Breast epithelium (tissue), 4 donors: ENCODE data around the gene FIGNL1. TPM values are rescaled to one million over a fixed set of nuclear protein-coding genes. Genes with fewer than 3 reads are reported as not detected.

Experiments
- DNase-seq, 2 donors: peaks; one replicate each; pipeline ENCODE4 v3.0.0-alpha.2; 2019; ENCODE audit warnings: low spot score in 2 of 2
- H3K27ac ChIP-seq, 2 donors: fragments of 200-600 bp; sonication (generic) in 1 of 2; one replicate each; pipeline ENCODE4 v1.5.1; 2016 to 2019; ENCODE audit warnings: mild to moderate bottlenecking in 1 of 2
- H3K27me3 ChIP-seq, 2 donors: fragments of 200-600 bp; sonication (generic) in 1 of 2; one replicate each; pipeline versions ENCODE4 v1.5.1 to v1.6.0; 2017 to 2019; ENCODE audit warnings: control low read depth in 1 of 2, mild to moderate bottlenecking in 1 of 2
- H3K36me3 ChIP-seq: fragments of 200-600 bp; one replicate; pipeline ENCODE4 v1.5.1; 2019
- H3K4me1 ChIP-seq, 2 donors: fragments of 200-600 bp; sonication (generic); one replicate each; pipeline ENCODE4 v1.5.1; 2016 to 2019; ENCODE audit warnings: control low read depth in 1 of 2
- H3K4me3 ChIP-seq, 3 donors: fragments of 200-600 bp; sonication (generic); 1 replicate in 2 of 3; 2 replicates in 1 of 3; pipeline ENCODE4 v1.5.1; 2016 to 2019; ENCODE audit warnings: mild to moderate bottlenecking in 3 of 3, moderate library complexity in 2 of 3
- H3K9me3 ChIP-seq, 2 donors: fragments of 200-600 bp; sonication (generic) in 1 of 2; one replicate each; pipeline ENCODE4 v1.5.1; 2016 to 2019; ENCODE audit warnings: control low read depth in 1 of 2
- POLR2A ChIP-seq: fragments of 450-650 bp; IDR thresholded peaks from one replicate; pipeline ENCODE4 v1.6.1; 2016; ENCODE audit warnings: antibody characterized with exemption, mild to moderate bottlenecking, moderate library complexity
- POLR2AphosphoS5 ChIP-seq, 3 donors: sonication (generic); formaldehyde crosslinking; IDR thresholded peaks; one replicate each; pipeline ENCODE4 v1.6.1; 2017; ENCODE audit warnings: antibody characterized with exemption in 3 of 3
- intact Hi-C: fragments of 100-400 bp; cut with DNase I; formaldehyde crosslinking; loops from one replicate; pipeline ENCODE4 v1.15.1; 2023; ENCODE audit warnings: low total_unique reads
- total RNA-seq, 3 donors: library from RNA; depleted of rRNA; stranded (reverse); fragments of >200 nt; gene quantifications; one replicate each; pipeline ENCODE4 v1.1.0, GENCODE V29; 2016
- TF ChIP-seq, protein P1 (sequence below), 3 donors: fragments of 450-650 bp; IDR thresholded peaks; one replicate each; pipeline ENCODE4 v1.5.1; 2016 to 2017; ENCODE audit warnings: antibody characterized with exemption in 3 of 3, mild to moderate bottlenecking in 3 of 3, moderate library complexity in 3 of 3

The FIGNL1 gene
- total RNA-seq, 3 donors from 2014 or later, result 10.8 to 13.1 (median 11.7) TPM

DNA sequence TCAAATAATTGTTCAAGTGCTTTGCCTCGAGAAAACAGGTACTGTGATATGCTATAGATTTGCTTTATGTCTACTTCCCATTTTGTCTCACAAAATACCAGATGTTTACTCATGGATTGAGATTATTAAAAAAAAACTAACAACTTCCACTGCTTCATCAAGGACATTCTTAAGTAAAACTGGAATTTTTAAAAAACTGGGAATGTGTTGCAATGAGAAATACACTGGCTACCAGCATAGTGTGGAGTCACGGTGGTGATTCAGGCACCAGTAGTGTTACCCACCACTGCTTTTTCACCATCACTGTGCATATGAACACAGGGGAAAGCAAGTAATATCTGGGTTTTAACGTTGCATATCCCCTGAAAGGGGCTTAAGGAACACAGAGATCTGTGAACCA is 21.2 kb downstream of the FIGNL1 start:
- H3K4me3 ChIP-seq, result no peak overlapping the region
- DNase-seq, result no peak
- TF ChIP-seq POLR2A (no peak), POLR2AphosphoS5 (IDR thresholded peaks at IDR 0.05) (no peak)
- no peaks in the 10 kb centered on the region for H3K9me3 ChIP-seq
- no peaks in the 10 kb centered on the region for H3K36me3 ChIP-seq
- no peaks in the 10 kb centered on the region for H3K4me1 ChIP-seq
- no peaks in the 10 kb centered on the region for H3K27me3 ChIP-seq
- no peak overlapping the region for H3K27ac ChIP-seq
- intact Hi-C loops, result no loop called here

DNA sequence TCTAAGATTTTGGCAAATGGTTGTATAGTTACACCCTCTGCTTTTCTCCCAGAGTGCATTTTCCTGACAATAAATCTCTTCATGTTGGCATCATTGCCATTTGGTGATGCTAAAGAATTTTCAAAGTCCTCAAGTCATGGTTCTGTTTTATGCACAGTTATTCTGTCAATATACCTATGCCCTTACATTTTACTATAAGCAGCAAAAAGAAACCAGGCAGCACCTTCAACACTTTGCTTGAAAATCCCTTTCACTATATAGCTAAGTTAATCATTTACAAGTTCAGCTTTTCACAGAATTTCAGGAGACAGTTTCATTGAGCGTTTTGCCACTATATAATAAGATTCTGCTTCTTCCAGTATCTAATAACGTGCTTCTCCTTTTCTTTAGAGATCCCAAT is 22.6 kb downstream of the FIGNL1 start:
- H3K9me3 ChIP-seq, result no peaks in the 10 kb centered on the region
- no peaks in the 10 kb centered on the region for H3K4me1 ChIP-seq
- no peaks in the 10 kb centered on the region for H3K36me3 ChIP-seq
- no peak overlapping the region for H3K27ac ChIP-seq
- intact Hi-C loops, result no loop called here
- no peak overlapping the region for H3K4me3 ChIP-seq
- TF ChIP-seq, protein P1, sequence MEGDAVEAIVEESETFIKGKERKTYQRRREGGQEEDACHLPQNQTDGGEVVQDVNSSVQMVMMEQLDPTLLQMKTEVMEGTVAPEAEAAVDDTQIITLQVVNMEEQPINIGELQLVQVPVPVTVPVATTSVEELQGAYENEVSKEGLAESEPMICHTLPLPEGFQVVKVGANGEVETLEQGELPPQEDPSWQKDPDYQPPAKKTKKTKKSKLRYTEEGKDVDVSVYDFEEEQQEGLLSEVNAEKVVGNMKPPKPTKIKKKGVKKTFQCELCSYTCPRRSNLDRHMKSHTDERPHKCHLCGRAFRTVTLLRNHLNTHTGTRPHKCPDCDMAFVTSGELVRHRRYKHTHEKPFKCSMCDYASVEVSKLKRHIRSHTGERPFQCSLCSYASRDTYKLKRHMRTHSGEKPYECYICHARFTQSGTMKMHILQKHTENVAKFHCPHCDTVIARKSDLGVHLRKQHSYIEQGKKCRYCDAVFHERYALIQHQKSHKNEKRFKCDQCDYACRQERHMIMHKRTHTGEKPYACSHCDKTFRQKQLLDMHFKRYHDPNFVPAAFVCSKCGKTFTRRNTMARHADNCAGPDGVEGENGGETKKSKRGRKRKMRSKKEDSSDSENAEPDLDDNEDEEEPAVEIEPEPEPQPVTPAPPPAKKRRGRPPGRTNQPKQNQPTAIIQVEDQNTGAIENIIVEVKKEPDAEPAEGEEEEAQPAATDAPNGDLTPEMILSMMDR (IDR thresholded peaks at IDR 0.05), result no peak
- TF ChIP-seq POLR2AphosphoS5 (IDR thresholded peaks at IDR 0.05), result no peak
- no peak for TF ChIP-seq POLR2A
- H3K27me3 ChIP-seq, result no peaks in the 10 kb centered on the region
- no peak for DNase-seq

DNA sequence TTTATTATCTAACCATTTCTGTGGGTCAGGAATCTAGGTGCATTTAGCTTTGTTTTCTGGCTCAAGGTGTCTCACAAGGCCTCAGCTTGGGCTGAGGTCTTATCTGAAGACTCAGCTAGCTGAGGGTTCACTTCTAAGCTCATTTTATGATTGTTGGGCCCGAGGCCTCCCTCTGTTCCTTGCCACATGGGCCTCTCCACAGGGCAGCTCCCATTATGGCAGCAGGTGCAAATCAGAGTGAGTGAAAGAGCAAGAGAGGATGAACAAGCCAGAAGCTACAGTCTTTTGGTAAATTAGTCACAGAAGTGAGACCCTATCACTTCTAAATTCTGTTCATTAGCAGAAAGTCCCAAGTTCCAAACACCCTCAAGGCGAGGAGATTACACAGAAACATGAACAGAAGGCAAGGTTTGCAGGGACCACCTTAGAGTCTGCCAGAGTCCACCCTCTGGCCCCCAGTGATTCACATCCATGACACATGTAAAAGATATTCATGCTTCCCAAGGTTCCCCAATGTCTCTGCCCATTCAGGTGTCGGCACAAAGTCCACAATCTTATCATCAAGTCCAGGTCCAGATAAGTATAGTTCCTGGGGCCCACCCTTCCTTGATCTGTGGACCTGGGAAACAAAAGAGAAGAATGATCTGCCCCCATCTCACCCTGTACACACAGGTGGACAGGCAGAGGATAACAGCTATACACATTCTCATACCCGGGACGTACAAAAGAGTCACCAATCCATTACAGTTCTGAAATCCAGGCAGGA is 23.7 kb downstream of the FIGNL1 start:
- H3K36me3 ChIP-seq, result no peaks in the 10 kb centered on the region
- no peak for DNase-seq
- TF ChIP-seq, protein P1 (IDR thresholded peaks at IDR 0.05), result no peak
- TF ChIP-seq POLR2AphosphoS5 (IDR thresholded peaks at IDR 0.05), result no peak
- no peak for TF ChIP-seq POLR2A
- no peaks in the 10 kb centered on the region for H3K4me1 ChIP-seq
- no peaks in the 10 kb centered on the region for H3K27me3 ChIP-seq
- H3K27ac ChIP-seq, result no peak overlapping the region
- H3K9me3 ChIP-seq, result no peaks in the 10 kb centered on the region
- intact Hi-C loops, result no loop called here
- H3K4me3 ChIP-seq, result no peak overlapping the region

DNA sequence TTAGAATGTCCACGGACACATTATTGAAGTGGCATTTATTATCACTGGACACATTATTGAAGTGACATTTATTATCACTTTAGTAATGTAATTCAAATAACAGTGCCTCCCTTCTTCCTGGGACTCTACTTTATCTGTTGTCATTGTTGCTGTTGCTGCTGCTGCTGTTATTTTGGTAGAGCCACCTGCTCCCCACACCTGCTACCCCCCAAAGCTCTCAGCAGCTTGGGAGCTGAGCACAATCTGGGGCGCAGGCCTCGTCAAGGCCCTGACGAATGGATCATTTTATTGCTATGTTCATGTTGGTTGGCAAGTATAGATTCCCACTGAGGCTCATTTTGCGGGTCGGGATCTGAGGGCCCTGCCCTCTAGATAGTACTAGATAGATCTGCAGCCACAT is 24.8 kb downstream of the FIGNL1 start:
- intact Hi-C loops, result no loop called here

DNA sequence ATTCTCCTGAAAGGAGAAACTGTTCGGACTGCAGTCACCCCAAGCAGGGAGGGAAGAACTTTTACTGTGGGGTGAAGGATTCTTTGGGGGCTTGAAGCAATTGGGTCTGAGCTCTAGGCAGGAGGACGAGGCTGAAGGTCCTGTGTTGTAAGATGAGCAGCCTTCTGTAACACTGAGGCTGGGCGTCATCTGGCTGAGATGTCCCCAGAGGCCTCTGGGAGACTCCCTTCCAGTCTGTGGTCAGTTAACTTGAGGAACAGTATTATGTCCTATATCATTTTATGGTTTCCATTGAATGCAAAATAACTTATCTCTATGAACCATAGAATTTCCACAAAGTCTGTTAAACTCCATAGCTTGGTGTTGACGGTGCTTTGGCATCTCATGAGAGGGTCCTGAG is 26.3 kb downstream of the FIGNL1 start:
- Histone ChIP-seq H3K9me3 (no peaks in the 10 kb centered on the region), H3K27ac (no peak overlapping the region), H3K4me1 (no peaks in the 10 kb centered on the region), H3K36me3 (no peaks in the 10 kb centered on the region), H3K27me3 (no peaks in the 10 kb centered on the region), H3K4me3 (no peak overlapping the region)
- intact Hi-C loops, result no loop called here
- TF ChIP-seq POLR2AphosphoS5 (IDR thresholded peaks at IDR 0.05) (no peak), POLR2A (no peak)
- TF ChIP-seq, protein P1 (IDR thresholded peaks at IDR 0.05), result no peak
- DNase-seq, result no peak

More for the DNA sequence above, 24.8 kb downstream of the FIGNL1 start:
- Histone ChIP-seq H3K4me1 (no peaks in the 10 kb centered on the region), H3K9me3 (no peaks in the 10 kb centered on the region), H3K27me3 (no peaks in the 10 kb centered on the region), H3K36me3 (no peaks in the 10 kb centered on the region), H3K4me3 (no peak overlapping the region), H3K27ac (no peak overlapping the region)
- DNase-seq, result no peak
- TF ChIP-seq POLR2A (no peak), POLR2AphosphoS5 (IDR thresholded peaks at IDR 0.05) (no peak)
- TF ChIP-seq, protein P1 (IDR thresholded peaks at IDR 0.05), result no peak
